Ramos (cell line): ENCODE measurements around the gene CBX1.
"Not testable (repeated sequence)": the region's sequence is repeated elsewhere in the genome, so short reads cannot be mapped to it uniquely, and the experiment has no call there.

Source experiments
- in situ Hi-C: fragments of 300-500 bp; cut with MboI; formaldehyde crosslinking; loops from one replicate; pipeline ENCODE4 v1.14.3; 2022; ENCODE audit warnings: low sequenced_read_pairs; ENCODE audit not compliant: unreplicated experiment

Gene CBX1

DNA sequence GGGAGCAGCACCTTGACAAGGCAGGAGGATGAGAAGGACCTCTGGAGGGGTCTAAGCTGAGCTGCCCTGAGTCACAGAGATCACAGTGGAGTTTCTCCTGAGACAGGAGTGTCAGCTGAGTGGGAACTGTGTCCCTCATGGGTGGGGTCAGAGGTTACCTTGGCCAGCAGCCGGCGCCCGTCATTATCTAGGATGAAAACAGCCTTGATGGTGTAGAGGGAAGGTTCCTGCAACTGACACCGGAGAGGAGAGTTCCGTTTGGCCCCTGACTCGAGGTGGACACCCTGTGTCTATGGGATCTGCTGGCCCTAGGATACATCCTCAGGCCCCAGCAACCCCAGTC, 64.6 kb downstream of the CBX1 start:
- in situ Hi-C loops: no loop called here

DNA sequence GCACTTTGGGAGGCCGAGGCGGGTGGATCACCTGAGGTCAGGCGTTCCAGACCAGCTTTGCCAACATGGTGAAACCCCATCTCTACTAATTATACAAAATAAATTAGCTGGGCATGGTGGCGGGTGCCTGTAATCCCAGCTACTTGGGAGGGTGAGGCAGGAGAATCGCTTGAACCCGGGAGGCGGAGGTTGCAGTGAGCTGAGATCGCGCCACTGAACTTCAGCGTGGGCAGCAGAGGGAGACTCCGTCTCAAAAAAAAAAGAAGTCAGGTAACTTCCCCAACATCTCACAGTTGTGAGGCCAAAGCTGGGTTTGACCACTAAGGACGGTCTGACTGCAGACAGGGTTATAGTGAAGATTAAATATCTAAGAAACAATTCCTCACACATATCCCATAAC, 66.5 kb downstream of the CBX1 start:
- in situ Hi-C loops: not testable (repeated sequence)

DNA sequence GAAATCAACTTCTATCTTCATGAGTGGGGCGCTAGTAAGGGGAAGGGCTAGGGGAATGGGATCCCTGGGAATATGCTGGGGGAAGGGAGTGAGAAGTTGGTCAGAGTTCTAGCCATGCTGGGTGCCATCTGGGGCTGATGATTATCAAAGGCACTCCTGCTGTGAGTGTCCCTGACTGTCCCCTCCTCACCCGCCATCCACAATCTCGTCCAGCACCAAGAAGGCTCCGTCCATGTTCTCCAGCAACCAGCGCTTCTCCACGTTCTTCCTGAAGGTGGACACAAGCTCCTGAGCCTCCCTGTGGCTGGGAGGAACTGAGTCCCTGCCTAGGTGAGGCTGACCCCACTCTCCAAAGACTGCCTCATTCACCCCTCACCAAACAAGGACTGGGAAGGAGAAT, 69.3 kb downstream of the CBX1 start:
- in situ Hi-C loops: no loop called here

DNA sequence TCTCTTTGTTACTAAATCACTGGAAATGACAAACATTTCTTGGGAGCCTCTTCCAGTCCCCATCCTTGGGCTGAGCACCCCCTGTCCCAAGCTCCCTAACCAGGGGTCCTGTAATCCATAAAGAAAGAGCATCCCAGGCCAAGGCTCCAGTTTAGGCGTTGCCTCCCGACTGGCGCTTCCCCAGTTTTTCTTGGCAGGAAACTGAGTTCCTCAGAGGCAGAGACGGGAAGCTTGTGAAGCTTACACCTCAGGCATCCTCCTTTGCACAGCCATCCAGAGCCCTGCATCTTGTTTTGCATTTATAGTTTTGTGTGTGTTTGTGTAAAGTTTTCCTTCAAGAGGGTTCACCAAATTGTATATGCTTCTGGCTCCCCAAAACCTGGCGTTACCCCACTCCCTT, 70.7 kb downstream of the CBX1 start:
- in situ Hi-C loops: no loop called here

DNA sequence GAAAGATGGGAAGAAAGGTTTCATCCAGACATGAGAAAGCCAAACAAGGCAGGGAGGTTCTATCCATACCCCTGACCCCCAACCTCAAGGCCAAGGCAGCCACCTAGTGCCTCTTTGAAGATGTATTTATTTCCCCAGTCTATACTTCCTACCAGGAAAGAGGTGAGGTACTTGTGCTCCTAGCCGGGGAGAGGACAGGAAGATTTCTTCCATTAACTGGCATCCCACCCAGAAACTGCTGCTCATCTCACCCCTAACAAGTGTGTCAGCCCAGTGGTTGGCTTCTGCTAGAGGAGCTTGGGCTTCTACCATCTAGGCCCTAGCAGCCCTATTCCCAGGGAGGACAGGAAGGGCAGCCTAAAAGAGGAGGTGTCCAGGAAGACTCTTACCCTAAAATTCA, 72.5 kb downstream of the CBX1 start:
- in situ Hi-C loops: loop anchor here (5.0 kb wide), 1 partner anchor 104 kb away; no protein-coding TSS in a partner anchor

DNA sequence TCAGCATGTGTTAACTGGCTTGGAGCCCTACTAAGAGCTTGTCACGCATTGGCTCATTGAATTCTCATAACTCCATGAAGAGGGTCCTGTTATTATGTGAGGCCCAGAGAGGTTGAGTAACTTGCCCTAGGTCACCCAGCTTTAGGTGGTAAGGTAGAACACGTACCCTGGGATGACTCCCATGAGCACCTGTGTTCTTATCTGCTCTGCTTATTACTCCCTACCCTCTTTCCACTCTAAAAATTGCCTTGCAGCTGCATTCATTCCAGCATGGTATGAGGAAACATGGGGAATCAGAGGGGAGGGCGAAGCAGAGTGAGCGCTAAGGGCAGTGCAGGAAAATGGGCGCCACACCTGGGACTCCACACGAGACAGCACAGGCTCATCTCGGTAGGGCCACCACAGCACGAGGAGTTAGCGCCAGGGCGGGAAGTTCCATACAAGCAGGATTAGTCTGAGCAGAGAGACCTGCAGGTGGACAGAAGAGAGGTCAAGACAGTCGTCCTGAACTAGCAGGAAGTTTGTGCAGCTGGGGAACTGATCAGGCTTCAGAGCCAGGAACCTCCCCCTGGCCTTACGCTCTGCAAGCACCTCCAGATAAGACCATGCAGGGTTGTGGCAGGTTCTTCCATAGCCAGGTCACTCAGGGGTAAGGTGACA, 73.8 kb downstream of the CBX1 start:
- in situ Hi-C loops: loop anchor here (5.0 kb wide), 1 partner anchor 105 kb away; no protein-coding TSS in a partner anchor

DNA sequence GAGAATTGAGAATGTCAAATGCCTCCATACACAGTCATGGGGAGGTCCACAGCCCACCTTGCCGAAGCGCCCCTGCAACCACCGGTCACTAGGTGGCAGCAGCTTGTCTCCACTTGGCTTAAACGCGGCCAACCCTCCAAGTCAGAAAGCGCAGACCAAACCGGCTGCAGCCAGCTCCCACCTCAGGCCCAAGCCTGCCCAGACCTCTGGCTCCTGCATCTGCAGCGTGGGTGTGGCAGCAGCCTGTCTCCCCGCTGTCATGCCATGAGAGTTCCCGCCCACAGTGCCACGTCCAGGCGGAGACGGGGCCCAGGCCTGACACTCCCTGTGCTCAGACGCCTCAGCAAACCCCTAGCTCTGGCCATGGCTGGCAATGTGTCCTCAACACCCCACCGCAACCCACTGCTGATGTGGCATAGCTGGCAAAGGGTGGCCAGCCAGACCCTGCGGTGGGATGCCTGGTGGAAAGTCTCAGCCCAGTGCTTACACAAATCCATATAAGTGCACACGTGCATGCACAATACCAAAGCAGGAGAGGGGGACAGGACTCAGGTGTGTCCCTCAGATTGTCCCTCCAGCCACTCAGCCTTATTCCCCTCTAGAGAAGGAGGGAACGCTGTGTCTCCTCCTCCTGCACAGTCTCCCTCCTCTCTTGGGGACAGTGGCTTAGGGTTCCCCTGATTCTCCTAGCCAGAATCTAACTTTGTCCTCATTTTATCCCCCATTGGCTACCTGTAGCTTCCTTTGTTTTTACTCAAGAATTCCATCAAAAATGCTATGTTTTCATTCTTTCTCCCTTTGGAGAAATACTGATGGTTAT, 74.6 kb downstream of the CBX1 start:
- in situ Hi-C loops: loop anchor here (5.0 kb wide), 1 partner anchor 106 kb away; no protein-coding TSS in a partner anchor

DNA sequence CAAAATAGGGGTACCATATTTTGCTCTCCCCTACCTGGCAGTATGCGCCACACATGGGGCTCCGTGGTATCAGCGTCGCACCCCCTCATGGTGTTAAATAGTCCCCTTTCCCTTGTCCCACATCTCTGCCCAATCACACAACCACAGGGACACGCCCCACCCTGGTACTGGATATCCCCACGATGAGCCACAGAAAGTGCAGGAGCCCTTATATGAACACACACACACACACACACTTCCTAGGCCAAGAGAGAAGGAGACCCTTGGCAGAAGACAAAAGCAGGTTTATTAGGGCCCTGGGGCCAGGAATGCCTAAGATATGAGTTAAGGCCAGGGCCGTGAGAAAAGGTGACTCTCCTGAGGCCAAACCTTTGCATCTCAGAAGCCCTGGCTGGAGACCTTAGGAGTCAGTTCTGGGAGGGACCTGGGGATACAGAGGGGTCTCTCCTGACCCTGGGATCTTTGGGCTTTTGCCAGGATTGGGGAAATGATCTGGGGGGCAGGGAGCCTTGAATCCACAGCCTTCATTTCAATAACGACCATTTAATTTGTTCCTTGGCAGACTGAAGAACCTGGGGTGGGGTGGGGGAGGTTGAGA, 75.3 kb downstream of the CBX1 start:
- in situ Hi-C loops: loop anchor here (5.0 kb wide), 1 partner anchor 106 kb away; no protein-coding TSS in a partner anchor

DNA sequence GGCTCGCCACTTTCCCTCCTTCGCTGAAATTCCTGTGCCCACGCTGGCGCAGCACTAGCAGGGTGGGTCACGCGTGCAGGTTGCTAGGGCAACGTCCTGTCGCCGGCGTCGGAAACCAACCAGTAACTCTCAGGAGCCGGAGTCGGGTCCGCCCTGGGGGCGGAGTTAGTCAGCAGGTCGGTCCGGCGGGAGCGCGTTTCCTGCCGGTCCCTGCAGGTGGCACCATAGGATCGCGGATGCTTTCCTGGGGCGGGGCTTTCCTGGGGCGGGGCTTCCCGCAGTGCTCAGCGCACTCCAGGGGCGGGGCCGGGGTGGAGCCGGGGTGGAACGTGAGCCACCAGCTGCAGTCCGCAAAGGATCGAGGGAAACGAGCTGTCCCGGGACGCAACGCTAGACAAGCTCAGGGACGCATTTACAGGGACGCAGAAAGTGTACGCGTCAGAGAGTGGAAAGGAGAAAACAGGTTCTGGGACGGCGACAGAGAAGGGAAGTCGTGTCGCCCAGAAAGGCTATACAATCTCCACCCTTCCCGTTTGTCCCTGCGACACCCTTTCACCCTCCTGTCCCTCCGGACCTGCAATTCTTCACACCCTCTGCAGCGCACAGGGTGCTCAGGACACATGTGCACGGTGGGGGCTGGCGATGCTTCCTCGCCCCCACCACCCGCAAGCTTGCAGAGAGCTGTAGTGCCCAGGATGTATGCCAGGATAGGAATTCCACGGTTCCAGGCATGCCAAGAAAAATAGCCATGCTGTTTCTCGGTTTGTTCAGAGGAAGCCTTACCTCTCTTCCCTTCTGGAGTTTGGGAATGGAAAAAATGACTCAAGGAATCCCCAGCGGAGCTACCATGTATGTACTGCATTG, 76.0 kb downstream of the CBX1 start:
- in situ Hi-C loops: loop anchor here (5.0 kb wide), 1 partner anchor 107 kb away; no protein-coding TSS in a partner anchor

DNA sequence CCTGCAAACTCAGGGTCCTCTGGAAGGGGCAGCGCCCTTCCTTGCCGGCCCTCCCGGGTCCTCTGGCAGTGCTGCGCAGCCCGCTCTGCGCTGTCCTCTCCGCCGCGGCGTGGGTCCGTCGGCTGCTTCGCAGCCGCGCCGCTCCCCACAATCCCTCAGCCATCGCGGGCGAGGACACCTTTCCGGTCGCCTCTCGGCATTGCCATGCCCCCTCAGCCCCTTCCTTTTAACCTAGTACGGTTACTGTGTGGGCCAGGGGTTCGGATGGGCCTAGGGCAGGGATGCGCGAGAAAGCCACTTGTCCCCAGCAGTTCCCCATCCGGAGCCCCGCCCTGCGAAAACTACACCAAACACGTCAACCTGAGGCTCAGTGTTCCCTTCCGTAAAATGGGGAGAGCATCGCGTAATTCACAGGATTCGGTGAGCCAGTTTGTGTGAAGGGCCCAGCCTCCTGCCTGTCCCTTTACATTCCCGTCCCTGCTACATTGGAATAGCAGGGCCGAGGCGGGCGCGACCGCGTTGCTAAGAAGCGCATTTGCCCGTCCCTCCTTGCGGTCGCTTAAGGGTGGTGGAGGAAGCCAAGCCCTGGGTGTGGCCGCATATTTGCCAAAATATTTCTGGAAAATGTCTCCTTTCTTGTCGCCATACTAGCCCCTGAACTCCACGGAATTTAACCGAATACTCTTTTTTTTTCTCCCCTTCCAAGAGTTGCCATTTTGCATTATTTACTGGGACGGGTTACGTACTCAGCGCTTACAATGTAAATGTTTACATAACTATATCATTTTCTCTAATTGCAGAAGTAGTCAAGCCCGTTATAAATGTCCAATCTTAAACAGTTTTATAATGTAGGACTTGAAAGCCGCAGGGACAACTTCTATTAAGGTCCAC, 76.9 kb downstream of the CBX1 start:
- in situ Hi-C loops: loop anchor here (5.0 kb wide), 1 partner anchor 108 kb away; no protein-coding TSS in a partner anchor

DNA sequence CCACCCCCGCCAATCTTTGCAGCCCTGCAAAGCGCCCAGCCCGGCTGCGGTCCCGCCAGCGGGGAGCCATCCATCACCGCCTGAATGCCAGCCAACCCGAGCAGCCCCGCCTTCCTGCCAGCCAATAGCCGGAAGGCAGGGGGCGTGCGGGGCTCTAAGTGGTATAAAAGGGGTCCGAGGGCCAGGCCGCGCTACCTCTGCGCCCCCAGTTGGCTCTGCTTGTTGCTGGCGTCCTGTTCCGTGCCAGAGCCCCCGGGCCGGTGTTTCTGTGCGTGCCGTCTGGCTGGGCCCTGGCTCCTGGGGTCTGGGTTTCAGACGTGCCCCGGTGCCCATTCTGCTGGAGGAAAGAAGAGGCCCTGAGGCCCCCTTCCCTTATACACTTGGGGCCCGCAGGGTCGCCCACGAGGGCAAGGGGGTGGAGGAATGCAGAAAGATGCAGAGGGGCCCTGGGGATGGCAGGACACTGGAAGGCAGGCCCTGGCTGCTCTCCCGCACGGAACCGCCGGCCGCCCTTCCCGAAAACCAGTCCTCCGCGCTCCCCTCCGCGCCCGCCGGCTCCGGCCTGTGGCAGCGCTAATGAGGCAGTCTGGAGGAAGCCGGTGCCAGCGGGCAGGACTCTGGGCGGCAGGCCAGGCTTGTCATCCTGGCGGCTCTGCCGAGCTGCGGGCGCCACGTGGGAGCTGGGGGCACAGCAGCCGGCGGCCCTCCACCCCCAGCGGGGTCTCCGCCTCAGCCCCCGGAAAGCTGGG, 77.7 kb downstream of the CBX1 start:
- in situ Hi-C loops: no loop called here

DNA sequence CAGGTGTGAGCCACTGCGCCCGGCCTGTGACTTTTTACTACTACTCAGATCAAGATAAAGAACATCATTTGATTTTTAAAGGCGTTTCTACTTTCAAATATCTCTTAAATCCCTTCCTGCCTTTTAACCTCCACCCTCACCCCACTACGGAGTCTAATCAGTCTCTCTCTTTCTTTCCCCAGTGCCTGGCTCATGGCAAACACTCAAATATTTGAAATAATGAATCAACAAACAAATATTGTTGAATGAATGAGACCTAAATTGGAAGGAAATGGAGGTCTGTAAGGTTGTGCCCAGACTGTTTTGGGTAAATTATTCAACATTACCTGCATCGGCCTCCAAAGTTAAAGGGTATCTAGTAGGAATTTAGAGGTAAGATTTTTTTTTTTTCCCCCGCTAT, 78.4 kb downstream of the CBX1 start:
- in situ Hi-C loops: no loop called here

DNA sequence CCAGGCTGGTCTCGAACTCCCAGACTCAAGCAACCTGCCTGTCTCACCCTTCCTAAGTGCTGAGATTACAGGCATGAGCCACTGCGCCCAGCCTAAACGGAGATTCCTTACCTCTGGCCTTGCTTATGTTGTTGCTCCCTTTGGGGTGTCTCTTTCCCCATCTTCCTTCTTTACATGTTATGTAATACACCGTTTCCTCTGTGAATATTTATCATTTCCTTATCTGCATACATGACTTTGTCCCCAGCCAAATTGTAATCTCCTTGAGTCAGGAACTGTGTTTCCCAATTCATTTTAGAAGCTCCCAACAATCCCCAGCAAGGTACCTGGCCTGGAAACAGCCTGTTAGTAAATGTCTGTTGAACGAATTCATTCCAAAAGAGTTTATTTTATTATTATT, 79.3 kb downstream of the CBX1 start:
- in situ Hi-C loops: no loop called here
